T-helper 22 cell (primary cell): Measurements from ENCODE around the gene CREB1.
"Not testable (repeated sequence)": the region's sequence is repeated elsewhere in the genome, so short reads cannot be mapped to it uniquely, and the experiment has no call there.

ENCODE experiments used
- DNase-seq: peaks from one replicate; pipeline ENCODE4 v3.0.0-alpha.2; 2020; ENCODE audit warnings: low read depth

The CREB1 gene

GRCh38 chr2:207617011-207617671 is 87.4 kb downstream of the CREB1 start:
- no peak for DNase-seq

GRCh38 chr2:207619764-207620203 is 90.0 kb downstream of the CREB1 start:
- DNase-seq, result no peak

- no peak for DNase-seq
Observed at GRCh38 chr2:207621501-207622039, 91.8 kb downstream of the CREB1 start.

- peak; percentile 32 for DNase-seq
Observed at GRCh38 chr2:207624185-207625013, 94.6 kb downstream of the CREB1 start.

GRCh38 chr2:207625014-207625907 is 95.5 kb downstream of the CREB1 start, which contains the start of gene METTL21A:
Gene METTL21A, minus strand, starts transcription at chr2:207625394. Its CDS starts 1,019 bp downstream, at chr2:207624375.
- peak; percentile 94 for DNase-seq

GRCh38 chr2:207629553-207629952 is 99.8 kb downstream of the CREB1 start:
- DNase-seq, result no peak

- DNase-seq, result no peak
Observed at GRCh38 chr2:207630491-207630890, 100.7 kb downstream of the CREB1 start.

GRCh38 chr2:207632575-207633493 is 103.1 kb downstream of the CREB1 start:
- no peak for DNase-seq

- no peak for DNase-seq
Observed at GRCh38 chr2:207633686-207634085, 103.9 kb downstream of the CREB1 start.

- no peak for DNase-seq
Observed at GRCh38 chr2:207635468-207636200, 105.9 kb downstream of the CREB1 start.

GRCh38 chr2:207639288-207639687 is 109.5 kb downstream of the CREB1 start:
- DNase-seq, result not testable (repeated sequence)

GRCh38 chr2:207640160-207640559 is 110.4 kb downstream of the CREB1 start:
- no peak for DNase-seq

GRCh38 chr2:207640661-207641060 is 110.9 kb downstream of the CREB1 start:
- DNase-seq, result no peak

- DNase-seq, result no peak
Observed at GRCh38 chr2:207643892-207644291, 114.1 kb downstream of the CREB1 start.

- not testable (repeated sequence) for DNase-seq
Observed at GRCh38 chr2:207646582-207646981, 116.8 kb downstream of the CREB1 start.
